Stimulated activated CD8-positive, alpha-beta memory T cell treated with anti-CD3 and anti-CD28 coated beads, Interleukin-2, amount 100 ng/mL, for 1 hour (primary cell): Measurements from ENCODE around the gene NUP62CL.
"Not testable (repeated sequence)": the region's sequence is repeated elsewhere in the genome, so short reads cannot be mapped to it uniquely, and the experiment has no call there.

Source experiments
- DNase-seq, 2 donors: peaks; one replicate each; pipeline ENCODE4 v3.0.0-alpha.2; 2020; ENCODE audit warnings: low read depth in 2 of 2

The NUP62CL gene

DNA sequence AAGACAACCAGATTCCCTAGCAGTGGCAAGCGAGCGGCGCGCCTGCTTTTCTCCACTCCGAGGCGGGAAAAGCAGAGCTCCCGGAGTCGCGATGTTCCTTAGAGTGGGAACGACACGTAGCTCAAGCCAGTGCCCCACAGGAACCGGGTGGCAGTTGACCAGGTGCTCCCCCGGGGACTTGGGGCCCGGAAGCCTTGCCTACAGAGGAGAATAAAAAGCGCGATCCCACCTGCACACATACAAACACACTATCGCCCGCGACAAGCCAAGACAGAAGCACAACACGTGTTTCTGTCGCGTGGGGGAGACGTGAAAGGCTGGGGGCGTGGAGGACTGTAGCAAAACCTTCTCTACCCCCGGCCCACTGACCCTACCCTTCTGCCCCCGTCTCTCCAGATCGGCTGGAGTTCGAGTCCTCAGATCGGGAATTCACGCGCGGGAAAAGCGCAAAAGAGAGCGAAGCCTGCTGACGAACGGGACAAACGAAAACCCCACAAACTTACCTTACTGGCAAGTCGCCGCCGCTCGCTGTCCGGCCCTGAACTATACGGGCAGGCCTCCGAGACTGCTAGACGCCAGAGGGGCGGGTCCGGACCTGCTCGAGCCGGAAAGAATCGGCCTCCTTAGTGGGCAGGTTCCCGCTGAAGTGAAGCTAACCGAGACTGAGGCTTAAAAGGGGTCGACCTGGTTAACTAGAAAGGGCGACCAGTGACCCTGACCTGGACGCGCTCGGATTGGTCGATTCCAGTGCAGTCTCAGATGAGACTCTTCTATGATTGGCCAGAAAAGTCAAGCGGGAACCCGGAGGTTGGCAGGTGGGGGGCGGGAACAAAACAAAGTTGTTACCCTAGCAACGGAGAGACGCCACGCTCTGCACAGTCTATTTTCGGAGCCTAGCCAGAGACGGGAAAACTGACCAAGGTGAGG lies at the start of gene NUP62CL, which contains the start of gene DNAAF6:
NUP62CL (minus strand) TSS at position 664 of the 927 bp plus-strand sequence. CDS start 31,287 bp downstream, outside the sequence.
DNAAF6 (plus strand) TSS at position 842 of the 927 bp plus-strand sequence. CDS start 6,265 bp downstream, outside the sequence.
- DNase-seq, result peak; percentile 13 to 23

- no peak for DNase-seq
Observed at GRCh38 chrX:107228486-107228819, 22.2 kb upstream of the NUP62CL start.

DNA sequence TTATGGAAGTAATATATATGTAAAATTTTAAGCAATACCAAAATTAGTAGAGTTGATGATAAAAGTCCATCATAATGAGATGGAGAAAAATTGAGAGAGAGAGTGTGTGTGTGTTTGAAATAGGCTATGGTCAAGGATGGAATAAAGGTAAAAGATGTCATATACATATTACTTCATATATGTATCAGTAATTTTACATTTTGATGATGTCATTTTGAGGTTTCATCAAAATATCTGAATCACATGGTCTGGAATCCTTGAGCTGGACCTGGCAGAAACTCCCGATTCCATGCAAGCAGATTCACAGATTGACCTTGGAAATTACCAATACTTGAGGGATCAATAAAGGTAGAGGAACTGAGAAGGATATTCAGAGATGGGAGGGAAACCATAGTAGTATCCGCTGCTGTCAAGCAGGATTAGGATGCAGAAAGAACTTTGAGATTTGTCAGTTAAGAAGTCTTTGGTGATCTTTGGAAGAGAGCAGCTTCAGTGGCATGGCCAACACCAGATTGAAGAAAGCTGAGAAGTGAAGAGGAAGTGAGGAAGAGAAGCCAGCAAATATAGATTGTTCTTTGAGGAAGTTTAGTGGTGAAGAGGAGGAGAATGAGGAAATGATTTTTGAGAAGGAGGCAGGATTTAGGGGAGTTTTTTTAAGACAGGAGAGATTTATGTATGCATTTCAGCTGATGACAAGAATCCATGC lies 21.7 kb upstream of the NUP62CL start:
- no peak for DNase-seq

GRCh38 chrX:107226757-107227156 lies 20.5 kb upstream of the NUP62CL start:
- DNase-seq, result no peak

- DNase-seq, result no peak
Observed at GRCh38 chrX:107213477-107213876, 7.2 kb upstream of the NUP62CL start.

- no peak for DNase-seq
Observed at GRCh38 chrX:107207943-107208342, 1.7 kb upstream of the NUP62CL start.

- no peak for DNase-seq
Observed at GRCh38 chrX:107207089-107207488, 856 bp upstream of the NUP62CL start.

DNA sequence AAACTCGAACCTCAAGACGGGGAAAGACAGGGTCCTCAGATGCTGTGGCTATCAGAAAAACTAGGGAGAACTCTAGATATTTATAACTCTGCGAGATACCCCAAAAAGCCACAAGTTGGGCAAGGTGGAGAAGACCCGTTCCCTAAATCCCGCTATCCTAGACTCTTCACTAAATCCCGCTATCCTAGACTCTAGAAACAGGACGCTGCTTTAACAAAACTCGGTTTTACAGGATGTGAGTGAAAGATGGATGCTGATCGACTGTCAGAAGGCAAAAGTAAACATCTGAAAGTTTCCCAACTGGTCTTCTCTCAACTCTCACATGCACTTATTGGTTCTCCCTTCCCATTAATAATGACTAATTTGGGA lies 448 bp upstream of the NUP62CL start:
- DNase-seq, result no peak

- DNase-seq, result no peak
Observed at GRCh38 chrX:107204068-107204605, 2.1 kb downstream of the NUP62CL start.

GRCh38 chrX:107199491-107199890 lies 6.7 kb downstream of the NUP62CL start:
- DNase-seq, result no peak

- DNase-seq, result not testable (repeated sequence)
Observed at GRCh38 chrX:107198074-107198473, 8.2 kb downstream of the NUP62CL start.

DNA sequence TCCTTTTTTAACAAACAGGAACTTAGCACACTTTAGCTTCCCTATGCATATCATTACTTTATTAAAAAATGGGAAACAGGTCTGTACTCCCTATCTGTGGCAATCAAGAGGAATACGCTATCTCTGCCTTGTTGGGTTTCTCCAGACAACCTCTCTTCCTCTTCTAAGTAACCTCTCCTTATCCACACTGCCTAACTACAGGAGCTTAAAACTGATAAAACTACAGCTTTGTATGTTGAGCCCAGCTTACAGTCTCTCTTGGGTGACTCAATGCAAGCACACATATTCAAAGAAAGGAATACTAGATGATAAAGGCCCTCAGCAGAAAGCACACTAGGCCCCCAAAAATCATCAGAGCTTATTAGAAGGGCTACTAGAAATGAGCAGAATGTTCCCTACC lies 8.9 kb downstream of the NUP62CL start:
- DNase-seq, result no peak

GRCh38 chrX:107171369-107172102 lies 34.7 kb downstream of the NUP62CL start:
- no peak for DNase-seq

DNA sequence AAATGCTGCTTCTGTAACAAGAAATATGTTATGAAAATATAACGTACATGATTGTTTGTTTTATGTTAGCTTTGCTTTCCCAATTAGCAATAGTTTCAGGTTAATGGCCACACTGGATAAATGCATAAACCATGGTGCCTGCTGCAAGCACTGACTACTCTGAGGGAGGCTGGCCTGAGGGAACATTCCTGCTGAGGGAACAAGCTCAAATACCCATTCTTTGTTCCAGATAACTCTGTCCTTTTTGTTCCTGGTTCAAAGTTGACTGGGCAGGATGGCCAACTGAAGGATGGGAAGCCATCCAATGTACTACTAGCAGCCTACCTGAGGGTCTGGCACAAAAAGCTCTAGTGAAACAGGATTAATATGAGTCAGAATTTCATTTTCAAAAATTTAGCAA lies 37.5 kb downstream of the NUP62CL start:
- no peak for DNase-seq

- no peak for DNase-seq
Observed at GRCh38 chrX:107168257-107168656, 38.0 kb downstream of the NUP62CL start.

DNA sequence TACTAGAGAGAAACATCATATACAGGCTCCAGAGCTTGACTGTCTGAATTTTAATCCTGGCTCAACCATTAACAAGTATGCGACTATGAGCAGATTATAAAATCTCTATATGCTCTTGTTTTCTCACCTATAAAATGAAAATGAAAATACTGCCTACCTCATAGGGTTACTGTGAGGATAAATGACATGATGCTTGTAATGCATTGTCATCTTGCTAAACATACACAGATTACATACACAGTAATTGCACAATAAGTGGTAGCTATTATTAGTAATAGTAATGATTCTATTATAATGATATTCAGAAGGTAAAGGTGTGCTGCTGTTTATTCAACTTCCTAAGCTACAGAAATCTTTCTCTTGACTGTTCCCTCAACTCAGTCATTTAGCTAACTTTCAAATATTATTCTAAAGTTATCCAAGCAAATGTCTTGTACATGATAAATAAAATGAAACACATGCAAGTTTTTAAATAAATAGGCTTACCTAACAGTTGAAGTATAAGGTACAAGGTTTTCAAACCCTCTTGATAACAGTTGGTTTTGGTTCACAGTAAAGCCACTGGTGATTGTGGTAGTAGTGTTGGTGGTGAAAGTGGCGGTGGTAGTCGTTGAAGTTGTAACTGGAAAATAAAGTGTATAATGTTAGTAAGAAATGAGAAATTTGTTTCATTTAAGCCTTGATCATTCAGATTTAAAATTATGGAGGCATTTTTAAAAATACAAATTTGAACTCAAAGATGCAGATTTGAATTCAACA lies 38.9 kb downstream of the NUP62CL start:
- DNase-seq, result no peak

DNA sequence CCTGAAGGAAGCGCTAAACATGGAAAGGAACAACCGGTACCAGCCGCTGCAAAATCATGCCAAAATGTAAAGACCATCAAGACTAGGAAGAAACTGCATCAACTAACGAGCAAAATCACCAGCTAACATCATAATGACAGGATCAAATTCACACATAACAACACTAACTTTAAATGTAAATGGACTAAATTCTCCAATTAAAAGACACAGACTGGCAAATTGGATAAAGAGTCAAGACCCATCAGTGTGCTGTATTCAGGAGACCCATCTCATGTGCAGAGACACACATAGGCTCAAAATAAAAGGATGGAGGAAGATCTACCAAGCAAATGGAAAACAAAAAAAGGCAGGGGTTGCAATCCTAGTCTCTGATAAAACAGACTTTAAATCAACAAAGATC lies 48.6 kb downstream of the NUP62CL start:
- not testable (repeated sequence) for DNase-seq

- not testable (repeated sequence) for DNase-seq
Observed at GRCh38 chrX:107155621-107156430, 50.4 kb downstream of the NUP62CL start.

- DNase-seq, result no peak
Observed at GRCh38 chrX:107154787-107155620, 51.2 kb downstream of the NUP62CL start.
